Measurements from ENCODE around the gene CNTNAP4. TPM values are rescaled to one million over a fixed set of nuclear protein-coding genes. Genes with fewer than 3 reads are reported as not detected.

The CNTNAP4 gene
- total and polyA plus RNA-seq, 2 of the 8 experiments (the other 6 are each of a cell fraction or from before 2014, with no cell fraction given): not detected

DNA sequence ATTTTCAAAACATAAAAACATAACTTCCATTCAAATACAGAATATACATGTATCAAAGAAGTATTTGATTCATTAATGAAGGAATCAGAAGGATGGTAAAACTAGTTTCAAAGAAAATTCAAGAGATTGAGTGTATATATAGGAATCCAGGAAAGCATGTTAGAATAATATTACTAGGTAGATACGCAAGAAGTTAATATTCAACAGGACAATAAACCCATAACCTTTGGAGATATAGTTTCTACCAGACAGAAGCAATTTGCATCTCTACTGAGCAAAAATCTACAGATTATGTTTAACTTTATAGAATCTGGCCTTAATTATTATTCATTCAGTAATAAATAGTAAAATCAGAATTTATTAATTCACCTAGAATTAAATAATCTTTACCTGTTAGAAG is 166.8 kb downstream of the CNTNAP4 start (continued):
- TF ChIP-seq, protein P1, sequence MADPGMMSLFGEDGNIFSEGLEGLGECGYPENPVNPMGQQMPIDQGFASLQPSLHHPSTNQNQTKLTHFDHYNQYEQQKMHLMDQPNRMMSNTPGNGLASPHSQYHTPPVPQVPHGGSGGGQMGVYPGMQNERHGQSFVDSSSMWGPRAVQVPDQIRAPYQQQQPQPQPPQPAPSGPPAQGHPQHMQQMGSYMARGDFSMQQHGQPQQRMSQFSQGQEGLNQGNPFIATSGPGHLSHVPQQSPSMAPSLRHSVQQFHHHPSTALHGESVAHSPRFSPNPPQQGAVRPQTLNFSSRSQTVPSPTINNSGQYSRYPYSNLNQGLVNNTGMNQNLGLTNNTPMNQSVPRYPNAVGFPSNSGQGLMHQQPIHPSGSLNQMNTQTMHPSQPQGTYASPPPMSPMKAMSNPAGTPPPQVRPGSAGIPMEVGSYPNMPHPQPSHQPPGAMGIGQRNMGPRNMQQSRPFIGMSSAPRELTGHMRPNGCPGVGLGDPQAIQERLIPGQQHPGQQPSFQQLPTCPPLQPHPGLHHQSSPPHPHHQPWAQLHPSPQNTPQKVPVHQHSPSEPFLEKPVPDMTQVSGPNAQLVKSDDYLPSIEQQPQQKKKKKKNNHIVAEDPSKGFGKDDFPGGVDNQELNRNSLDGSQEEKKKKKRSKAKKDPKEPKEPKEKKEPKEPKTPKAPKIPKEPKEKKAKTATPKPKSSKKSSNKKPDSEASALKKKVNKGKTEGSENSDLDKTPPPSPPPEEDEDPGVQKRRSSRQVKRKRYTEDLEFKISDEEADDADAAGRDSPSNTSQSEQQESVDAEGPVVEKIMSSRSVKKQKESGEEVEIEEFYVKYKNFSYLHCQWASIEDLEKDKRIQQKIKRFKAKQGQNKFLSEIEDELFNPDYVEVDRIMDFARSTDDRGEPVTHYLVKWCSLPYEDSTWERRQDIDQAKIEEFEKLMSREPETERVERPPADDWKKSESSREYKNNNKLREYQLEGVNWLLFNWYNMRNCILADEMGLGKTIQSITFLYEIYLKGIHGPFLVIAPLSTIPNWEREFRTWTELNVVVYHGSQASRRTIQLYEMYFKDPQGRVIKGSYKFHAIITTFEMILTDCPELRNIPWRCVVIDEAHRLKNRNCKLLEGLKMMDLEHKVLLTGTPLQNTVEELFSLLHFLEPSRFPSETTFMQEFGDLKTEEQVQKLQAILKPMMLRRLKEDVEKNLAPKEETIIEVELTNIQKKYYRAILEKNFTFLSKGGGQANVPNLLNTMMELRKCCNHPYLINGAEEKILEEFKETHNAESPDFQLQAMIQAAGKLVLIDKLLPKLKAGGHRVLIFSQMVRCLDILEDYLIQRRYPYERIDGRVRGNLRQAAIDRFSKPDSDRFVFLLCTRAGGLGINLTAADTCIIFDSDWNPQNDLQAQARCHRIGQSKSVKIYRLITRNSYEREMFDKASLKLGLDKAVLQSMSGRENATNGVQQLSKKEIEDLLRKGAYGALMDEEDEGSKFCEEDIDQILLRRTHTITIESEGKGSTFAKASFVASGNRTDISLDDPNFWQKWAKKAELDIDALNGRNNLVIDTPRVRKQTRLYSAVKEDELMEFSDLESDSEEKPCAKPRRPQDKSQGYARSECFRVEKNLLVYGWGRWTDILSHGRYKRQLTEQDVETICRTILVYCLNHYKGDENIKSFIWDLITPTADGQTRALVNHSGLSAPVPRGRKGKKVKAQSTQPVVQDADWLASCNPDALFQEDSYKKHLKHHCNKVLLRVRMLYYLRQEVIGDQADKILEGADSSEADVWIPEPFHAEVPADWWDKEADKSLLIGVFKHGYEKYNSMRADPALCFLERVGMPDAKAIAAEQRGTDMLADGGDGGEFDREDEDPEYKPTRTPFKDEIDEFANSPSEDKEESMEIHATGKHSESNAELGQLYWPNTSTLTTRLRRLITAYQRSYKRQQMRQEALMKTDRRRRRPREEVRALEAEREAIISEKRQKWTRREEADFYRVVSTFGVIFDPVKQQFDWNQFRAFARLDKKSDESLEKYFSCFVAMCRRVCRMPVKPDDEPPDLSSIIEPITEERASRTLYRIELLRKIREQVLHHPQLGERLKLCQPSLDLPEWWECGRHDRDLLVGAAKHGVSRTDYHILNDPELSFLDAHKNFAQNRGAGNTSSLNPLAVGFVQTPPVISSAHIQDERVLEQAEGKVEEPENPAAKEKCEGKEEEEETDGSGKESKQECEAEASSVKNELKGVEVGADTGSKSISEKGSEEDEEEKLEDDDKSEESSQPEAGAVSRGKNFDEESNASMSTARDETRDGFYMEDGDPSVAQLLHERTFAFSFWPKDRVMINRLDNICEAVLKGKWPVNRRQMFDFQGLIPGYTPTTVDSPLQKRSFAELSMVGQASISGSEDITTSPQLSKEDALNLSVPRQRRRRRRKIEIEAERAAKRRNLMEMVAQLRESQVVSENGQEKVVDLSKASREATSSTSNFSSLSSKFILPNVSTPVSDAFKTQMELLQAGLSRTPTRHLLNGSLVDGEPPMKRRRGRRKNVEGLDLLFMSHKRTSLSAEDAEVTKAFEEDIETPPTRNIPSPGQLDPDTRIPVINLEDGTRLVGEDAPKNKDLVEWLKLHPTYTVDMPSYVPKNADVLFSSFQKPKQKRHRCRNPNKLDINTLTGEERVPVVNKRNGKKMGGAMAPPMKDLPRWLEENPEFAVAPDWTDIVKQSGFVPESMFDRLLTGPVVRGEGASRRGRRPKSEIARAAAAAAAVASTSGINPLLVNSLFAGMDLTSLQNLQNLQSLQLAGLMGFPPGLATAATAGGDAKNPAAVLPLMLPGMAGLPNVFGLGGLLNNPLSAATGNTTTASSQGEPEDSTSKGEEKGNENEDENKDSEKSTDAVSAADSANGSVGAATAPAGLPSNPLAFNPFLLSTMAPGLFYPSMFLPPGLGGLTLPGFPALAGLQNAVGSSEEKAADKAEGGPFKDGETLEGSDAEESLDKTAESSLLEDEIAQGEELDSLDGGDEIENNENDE (IDR thresholded peaks at IDR 0.05; ENCODE audit: insufficient replicate concordance, low read length): no peak
- no peak for TF ChIP-seq JUN (IDR thresholded peaks at IDR 0.05; ENCODE audit: low read depth, low read length)
- no peak for TF ChIP-seq RFX5 (IDR thresholded peaks at IDR 0.05; ENCODE audit: borderline replicate concordance, low read depth, low read length)
- TF ChIP-seq CHD2 (IDR thresholded peaks at IDR 0.05; ENCODE audit: low read length): no peak
